Muscle of leg (tissue), 11 donors: ENCODE data around the gene WWOX. TPM values are rescaled to one million over a fixed set of nuclear protein-coding genes. Genes with fewer than 3 reads are reported as not detected.

Experiments
- DNase-seq: peaks from one replicate; pipeline ENCODE4 v3.0.0; 2013
- H3K27ac ChIP-seq: one replicate; pipeline ENCODE4 v1.5.1; 2013; ENCODE audit warnings: mild to moderate bottlenecking, low read length, control low read depth
- H3K27me3 ChIP-seq: one replicate; pipeline ENCODE4 v1.6.1; 2013; ENCODE audit warnings: low read length; ENCODE audit not compliant: control insufficient read depth, insufficient read depth
- H3K36me3 ChIP-seq: one replicate; pipeline ENCODE4 v1.6.1; 2013; ENCODE audit warnings: low read length; ENCODE audit not compliant: control insufficient read depth, insufficient read depth
- H3K4me1 ChIP-seq: one replicate; pipeline ENCODE4 v1.6.1; 2013; ENCODE audit warnings: low read length; ENCODE audit not compliant: control insufficient read depth, insufficient read depth
- H3K4me3 ChIP-seq: one replicate; pipeline ENCODE4 v1.5.1; 2013; ENCODE audit warnings: low read length, control low read depth
- H3K9me3 ChIP-seq: replicated peaks from 2 replicates; pipeline ENCODE4 v1.6.1; 2013; ENCODE audit warnings: low read depth, low read length; ENCODE audit not compliant: control insufficient read depth
- WGBS: methylation state at CpG from one replicate; pipeline ENCODE4 v1.1.5; 2013; ENCODE audit warnings: missing lambda C conversion rate; ENCODE audit not compliant: insufficient coverage; 5-methylcytosine and 5-hydroxymethylcytosine counted together
- polyA plus RNA-seq, 8 donors: library from polyadenylated mRNA; unstranded; fragments of 120-200 nt; gene quantifications; one replicate each; pipeline versions ENCODE4 v1.2.1 to v1.2.3, GENCODE V29; 2013; ENCODE audit warnings: inconsistent platforms in 1 of 8, low replicate concordance in 1 of 8; ENCODE audit not compliant: insufficient read length in 8 of 8, insufficient read depth in 1 of 8
- total RNA-seq: library from RNA; stranded (reverse); fragments of 120-200 nt; gene quantifications from one replicate; pipeline ENCODE4 v1.2.4, GENCODE V29; 2013

Gene WWOX
- total and polyA plus RNA-seq, 9 donors = 8.1 to 15.8 (median 12.2) TPM

DNA sequence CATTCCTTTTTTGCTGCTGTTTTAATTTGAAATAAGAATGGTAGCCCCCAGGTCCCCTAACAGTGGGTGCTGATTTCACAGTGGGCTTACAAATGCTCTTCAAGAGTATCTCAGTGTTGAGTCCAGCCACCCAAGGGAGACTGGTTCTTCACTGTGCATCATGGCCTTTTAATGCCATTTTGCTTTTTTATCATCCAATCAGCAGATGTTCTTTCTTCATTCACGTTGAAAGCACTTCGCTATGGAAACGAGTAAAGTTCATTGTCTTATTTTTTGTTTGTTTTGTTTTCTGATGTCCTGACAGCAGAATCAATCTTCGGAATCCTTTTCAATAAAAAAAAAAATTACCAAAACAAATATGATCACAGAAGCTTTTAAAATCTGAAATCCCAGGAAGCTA, 1072.0 kb downstream of the WWOX start:
- Histone ChIP-seq H3K27me3 (no peaks in the 10 kb centered on the region), H3K27ac (no peak overlapping the region), H3K4me3 (no peak overlapping the region), H3K9me3 (peaks cover 3% of the 10 kb centered on the region), H3K4me1 (peaks cover 22% of the 10 kb centered on the region), H3K36me3 (no peaks in the 10 kb centered on the region)
- DNase-seq = no peak
- no CpG with 5 or more reads among the region's 4 CpGs for WGBS

DNA sequence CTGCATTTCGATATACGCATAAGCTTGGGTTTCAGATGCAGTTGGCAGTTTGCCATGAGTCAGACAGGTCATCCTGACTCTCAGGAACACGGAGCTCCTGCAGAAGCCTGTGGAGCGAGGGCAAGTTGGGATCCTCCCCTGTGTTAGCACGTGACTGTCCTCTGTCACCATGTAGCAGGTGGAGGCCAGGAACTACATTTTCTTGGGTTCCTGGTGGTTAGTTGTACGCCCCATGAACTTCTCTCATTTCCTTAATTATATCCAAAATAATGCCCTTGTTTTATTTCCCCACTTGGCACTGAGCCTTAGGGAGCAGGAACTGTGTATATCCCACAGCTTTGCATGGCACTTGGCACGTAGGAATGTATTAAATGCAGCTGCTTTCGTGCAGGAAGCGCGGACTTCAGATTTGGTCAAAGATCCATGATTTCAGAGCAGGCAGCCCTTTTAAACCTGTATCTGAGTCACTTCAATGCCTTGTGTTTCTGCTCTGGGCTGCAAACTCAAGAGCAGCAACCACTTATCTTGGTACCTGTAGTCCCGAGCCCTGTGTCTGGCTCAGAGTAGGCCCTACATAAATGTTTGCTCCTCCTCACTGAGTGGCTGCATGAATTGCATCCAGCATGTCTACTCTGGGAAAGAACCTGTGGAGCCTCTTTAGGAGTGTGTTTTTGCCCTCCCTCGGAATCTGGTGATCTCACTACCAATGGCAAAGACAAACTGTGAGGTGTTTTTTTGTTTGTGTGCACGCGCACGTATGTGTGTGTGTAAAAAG, 1072.7 kb downstream of the WWOX start:
- peaks cover 22% of the 10 kb centered on the region for H3K4me1 ChIP-seq
- WGBS = 71% methylated on average over 12 of the region's 15 CpGs
- H3K9me3 ChIP-seq = peaks cover 3% of the 10 kb centered on the region
- peak overlapping the region; percentile 31 for H3K27ac ChIP-seq
- no peak overlapping the region for H3K4me3 ChIP-seq
- DNase-seq = peak; percentile 70
- no peaks in the 10 kb centered on the region for H3K27me3 ChIP-seq
- no peaks in the 10 kb centered on the region for H3K36me3 ChIP-seq

GRCh38 chr16:79172976-79173500, 1073.6 kb downstream of the WWOX start:
- peak overlapping the region; percentile 31 for H3K27ac ChIP-seq
- DNase-seq = peak; percentile 51
- no peaks in the 10 kb centered on the region for H3K9me3 ChIP-seq
- no peak overlapping the region for H3K4me3 ChIP-seq
- H3K36me3 ChIP-seq = no peaks in the 10 kb centered on the region
- H3K27me3 ChIP-seq = no peaks in the 10 kb centered on the region
- 89% methylated on average over 1 of the region's 4 CpGs for WGBS
- peaks cover 22% of the 10 kb centered on the region for H3K4me1 ChIP-seq

DNA sequence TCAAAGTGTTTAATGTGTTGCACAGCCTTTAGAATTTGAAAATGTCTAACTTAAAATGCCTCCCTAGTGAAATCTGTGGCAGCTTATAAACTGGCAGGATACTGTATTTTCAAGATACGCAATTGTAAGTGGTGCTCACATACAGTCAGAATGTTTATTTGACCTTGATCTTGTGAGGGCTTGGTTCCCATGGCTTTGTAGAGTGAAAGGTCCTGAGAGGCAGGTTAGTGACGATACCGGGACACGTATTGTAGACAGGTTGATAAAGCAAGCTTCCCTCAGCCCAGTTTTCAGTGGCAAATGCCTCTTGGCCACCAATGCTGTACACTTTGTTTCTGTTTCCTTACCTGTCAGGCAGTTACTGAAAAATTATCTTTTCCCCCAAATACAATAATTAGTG, 1074.5 kb downstream of the WWOX start:
- 78% methylated on average over 1 of the region's 4 CpGs for WGBS
- Histone ChIP-seq H3K4me3 (no peak overlapping the region), H3K27ac (no peak overlapping the region), H3K36me3 (no peaks in the 10 kb centered on the region), H3K4me1 (peaks cover 21% of the 10 kb centered on the region), H3K9me3 (no peaks in the 10 kb centered on the region), H3K27me3 (no peaks in the 10 kb centered on the region)
- DNase-seq = no peak

- no peak overlapping the region for H3K27ac ChIP-seq
- no peaks in the 10 kb centered on the region for H3K36me3 ChIP-seq
- no peak overlapping the region for H3K4me3 ChIP-seq
- H3K4me1 ChIP-seq = peaks cover 15% of the 10 kb centered on the region
- H3K27me3 ChIP-seq = no peaks in the 10 kb centered on the region
- no peak for DNase-seq
- WGBS = 63% methylated on average over 4 of the region's 6 CpGs
- H3K9me3 ChIP-seq = no peaks in the 10 kb centered on the region
Observed at GRCh38 chr16:79175286-79176057, 1076.0 kb downstream of the WWOX start.

GRCh38 chr16:79177018-79177417, 1077.6 kb downstream of the WWOX start:
- no peak overlapping the region for H3K27ac ChIP-seq
- 40% methylated on average over 8 of the region's 14 CpGs for WGBS

GRCh38 chr16:79181419-79181818, 1082.0 kb downstream of the WWOX start:
- no CpG with 5 or more reads among the region's 3 CpGs for WGBS
- no peak for DNase-seq

More at GRCh38 chr16:79177018-79177417, 1077.6 kb downstream of the WWOX start:
- Histone ChIP-seq H3K4me1 (peaks cover 12% of the 10 kb centered on the region), H3K9me3 (no peaks in the 10 kb centered on the region), H3K27me3 (no peaks in the 10 kb centered on the region), H3K36me3 (no peaks in the 10 kb centered on the region), H3K4me3 (no peak overlapping the region)
- DNase-seq = peak; percentile 43

GRCh38 chr16:79182616-79183015, 1083.2 kb downstream of the WWOX start:
- H3K27me3 ChIP-seq = no peaks in the 10 kb centered on the region
- WGBS = 89% methylated on average over 2 of the region's 6 CpGs
- H3K4me1 ChIP-seq = peaks cover 2% of the 10 kb centered on the region
- H3K36me3 ChIP-seq = no peaks in the 10 kb centered on the region
- no peaks in the 10 kb centered on the region for H3K9me3 ChIP-seq
- no peak for DNase-seq
- H3K4me3 ChIP-seq = no peak overlapping the region
- no peak overlapping the region for H3K27ac ChIP-seq

More at GRCh38 chr16:79181419-79181818, 1082.0 kb downstream of the WWOX start:
- H3K36me3 ChIP-seq = no peaks in the 10 kb centered on the region
- H3K9me3 ChIP-seq = no peaks in the 10 kb centered on the region
- H3K4me1 ChIP-seq = peaks cover 2% of the 10 kb centered on the region
- H3K27me3 ChIP-seq = no peaks in the 10 kb centered on the region
- no peak overlapping the region for H3K27ac ChIP-seq
- H3K4me3 ChIP-seq = no peak overlapping the region

GRCh38 chr16:79183571-79183970, 1084.1 kb downstream of the WWOX start:
- Histone ChIP-seq H3K9me3 (peaks cover 5% of the 10 kb centered on the region), H3K27me3 (no peaks in the 10 kb centered on the region), H3K4me3 (no peak overlapping the region), H3K27ac (no peak overlapping the region), H3K36me3 (no peaks in the 10 kb centered on the region), H3K4me1 (peaks cover 2% of the 10 kb centered on the region)
- DNase-seq = no peak
- WGBS = 80% methylated on average over 1 of the region's 4 CpGs

- no peaks in the 10 kb centered on the region for H3K36me3 ChIP-seq
- peaks cover 5% of the 10 kb centered on the region for H3K9me3 ChIP-seq
- no peak overlapping the region for H3K4me3 ChIP-seq
- WGBS = no CpG with 5 or more reads among the region's 2 CpGs
- no peak for DNase-seq
- H3K4me1 ChIP-seq = peaks cover 2% of the 10 kb centered on the region
- H3K27ac ChIP-seq = no peak overlapping the region
- H3K27me3 ChIP-seq = no peaks in the 10 kb centered on the region
Observed at GRCh38 chr16:79184464-79185030, 1085.1 kb downstream of the WWOX start.
